C4-2B (cell line): ENCODE data around the gene C1orf216.

Experiments
- H3K27ac ChIP-seq: fragments of 450-650 bp; 2 replicates; pipeline ENCODE4 v1.5.1; 2017
- ZFX ChIP-seq: fragments of 450-650 bp; IDR thresholded peaks from 2 replicates; pipeline ENCODE4 v1.6.1; 2017
- TF ChIP-seq, protein P1 (sequence below): fragments of 450-650 bp; conservative IDR thresholded peaks from 2 replicates; pipeline ENCODE4 v1.5.1; 2017; ENCODE audit warnings: mild to moderate bottlenecking

C1orf216 gene

DNA sequence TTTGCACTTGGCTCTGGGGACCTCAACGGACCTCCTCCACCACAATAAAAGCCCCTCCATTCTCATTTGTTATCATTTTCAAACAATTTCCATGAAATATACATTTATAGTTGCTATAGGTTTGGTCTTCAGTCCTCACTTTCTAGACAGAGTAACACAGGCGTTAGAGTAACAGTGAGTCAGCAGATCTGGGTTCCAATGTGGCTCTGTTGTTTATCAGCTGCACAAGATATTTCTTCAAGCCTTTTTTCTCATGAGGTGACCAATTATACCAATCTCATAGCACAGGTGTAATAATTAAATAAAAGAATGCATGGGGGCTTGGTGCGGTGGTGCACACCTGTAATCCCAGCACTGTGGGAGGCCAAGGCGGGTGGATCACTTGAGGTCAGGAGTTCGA, 44.6 kb downstream of the C1orf216 start:
- no peak overlapping the region for H3K27ac ChIP-seq
- TF ChIP-seq, protein P1, sequence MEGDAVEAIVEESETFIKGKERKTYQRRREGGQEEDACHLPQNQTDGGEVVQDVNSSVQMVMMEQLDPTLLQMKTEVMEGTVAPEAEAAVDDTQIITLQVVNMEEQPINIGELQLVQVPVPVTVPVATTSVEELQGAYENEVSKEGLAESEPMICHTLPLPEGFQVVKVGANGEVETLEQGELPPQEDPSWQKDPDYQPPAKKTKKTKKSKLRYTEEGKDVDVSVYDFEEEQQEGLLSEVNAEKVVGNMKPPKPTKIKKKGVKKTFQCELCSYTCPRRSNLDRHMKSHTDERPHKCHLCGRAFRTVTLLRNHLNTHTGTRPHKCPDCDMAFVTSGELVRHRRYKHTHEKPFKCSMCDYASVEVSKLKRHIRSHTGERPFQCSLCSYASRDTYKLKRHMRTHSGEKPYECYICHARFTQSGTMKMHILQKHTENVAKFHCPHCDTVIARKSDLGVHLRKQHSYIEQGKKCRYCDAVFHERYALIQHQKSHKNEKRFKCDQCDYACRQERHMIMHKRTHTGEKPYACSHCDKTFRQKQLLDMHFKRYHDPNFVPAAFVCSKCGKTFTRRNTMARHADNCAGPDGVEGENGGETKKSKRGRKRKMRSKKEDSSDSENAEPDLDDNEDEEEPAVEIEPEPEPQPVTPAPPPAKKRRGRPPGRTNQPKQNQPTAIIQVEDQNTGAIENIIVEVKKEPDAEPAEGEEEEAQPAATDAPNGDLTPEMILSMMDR: no peak
- no peak for TF ChIP-seq ZFX

DNA sequence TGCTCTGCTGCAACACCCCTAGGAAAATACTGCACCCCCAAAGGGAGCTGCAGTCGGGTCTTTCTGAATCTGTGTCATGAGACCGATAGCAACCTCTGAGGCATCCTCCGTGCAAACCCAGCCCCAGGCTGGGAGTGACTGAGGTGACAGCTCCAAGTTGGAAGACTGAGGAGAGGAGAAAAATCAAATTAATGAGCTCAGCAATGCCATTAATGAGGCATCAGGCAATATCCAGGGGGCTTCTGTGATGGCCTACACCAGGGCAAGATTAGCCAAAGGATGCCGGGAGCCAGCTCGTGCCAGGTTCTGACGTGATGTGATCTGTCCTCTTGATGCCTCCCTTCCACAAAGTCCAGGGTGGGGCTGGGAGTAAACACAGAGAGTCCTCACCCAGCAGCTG, 46.6 kb downstream of the C1orf216 start:
- no peak overlapping the region for H3K27ac ChIP-seq
- no peak for TF ChIP-seq ZFX
- TF ChIP-seq, protein P1: no peak

DNA sequence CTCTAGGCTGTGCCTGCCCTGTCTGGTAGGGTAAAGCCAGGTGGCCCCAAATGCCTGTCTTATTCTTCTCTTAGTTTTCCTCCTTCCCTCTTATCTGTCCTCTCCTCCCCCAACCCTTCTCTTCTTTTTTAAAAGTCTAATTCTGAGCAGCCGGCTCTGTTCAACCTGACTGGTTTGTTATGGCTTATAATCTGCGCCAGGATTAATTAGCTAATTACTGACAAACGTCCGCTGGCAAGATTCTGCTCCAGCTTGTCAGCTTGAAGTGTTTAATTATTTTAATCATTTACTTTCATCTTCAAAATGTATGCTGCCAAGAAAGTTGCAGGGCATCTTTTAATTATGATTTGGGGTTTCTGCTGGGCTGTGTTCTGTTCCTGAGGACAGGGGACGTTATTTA, 50.2 kb downstream of the C1orf216 start:
- no peak overlapping the region for H3K27ac ChIP-seq
- TF ChIP-seq, protein P1: no peak
- TF ChIP-seq ZFX: no peak

DNA sequence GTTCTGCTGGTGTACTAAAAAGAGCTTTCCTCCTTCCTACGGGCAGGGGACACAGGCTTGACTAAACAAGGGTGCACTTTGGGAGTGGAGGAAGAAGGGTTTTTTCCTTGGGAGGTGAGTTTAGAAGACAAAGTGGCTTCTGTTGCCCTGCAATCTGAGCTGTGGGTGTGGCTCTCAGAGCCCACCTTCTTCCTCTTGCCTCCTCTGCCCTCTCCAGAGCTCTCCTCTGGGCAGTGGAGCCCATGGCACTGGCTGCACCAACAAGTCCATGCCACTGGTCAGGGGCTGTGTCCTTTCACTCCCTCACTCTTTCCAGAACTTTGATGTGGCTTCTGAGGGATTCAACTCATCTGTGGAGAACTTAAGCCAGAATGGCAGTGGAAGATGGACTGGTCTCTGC, 51.8 kb downstream of the C1orf216 start:
- no peak overlapping the region for H3K27ac ChIP-seq
- no peak for TF ChIP-seq ZFX
- TF ChIP-seq, protein P1: no peak

DNA sequence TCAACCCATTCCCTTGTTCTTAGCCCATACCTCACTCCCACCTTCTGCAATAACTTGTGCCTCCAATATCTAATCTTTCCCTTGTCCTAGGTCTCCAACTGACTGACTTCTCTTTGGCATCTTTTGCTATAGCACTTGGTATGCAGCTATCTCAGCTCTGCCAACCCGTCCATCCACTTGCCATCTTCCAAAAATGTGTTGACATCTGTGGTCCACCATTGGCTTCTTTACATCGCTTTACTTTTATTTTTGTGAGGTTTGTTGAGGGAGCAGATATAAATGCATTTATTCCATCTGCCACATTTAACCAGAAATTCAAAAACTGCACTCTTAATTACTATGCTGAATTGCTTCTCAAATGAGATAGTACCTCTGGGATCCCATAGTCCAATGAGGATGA, 52.5 kb downstream of the C1orf216 start:
- no peak overlapping the region for H3K27ac ChIP-seq
- TF ChIP-seq, protein P1: no peak
- TF ChIP-seq ZFX: no peak
